Measurements from ENCODE around the gene THRA. TPM values are rescaled to one million over a fixed set of nuclear protein-coding genes. Genes with fewer than 3 reads are reported as not detected.

The THRA gene
- total and polyA plus RNA-seq, 9 of the 15 experiments (the other 6 are each of a cell fraction or from before 2014, with no cell fraction given) = 0.34 to 23.4 (median 12.7) TPM

DNA sequence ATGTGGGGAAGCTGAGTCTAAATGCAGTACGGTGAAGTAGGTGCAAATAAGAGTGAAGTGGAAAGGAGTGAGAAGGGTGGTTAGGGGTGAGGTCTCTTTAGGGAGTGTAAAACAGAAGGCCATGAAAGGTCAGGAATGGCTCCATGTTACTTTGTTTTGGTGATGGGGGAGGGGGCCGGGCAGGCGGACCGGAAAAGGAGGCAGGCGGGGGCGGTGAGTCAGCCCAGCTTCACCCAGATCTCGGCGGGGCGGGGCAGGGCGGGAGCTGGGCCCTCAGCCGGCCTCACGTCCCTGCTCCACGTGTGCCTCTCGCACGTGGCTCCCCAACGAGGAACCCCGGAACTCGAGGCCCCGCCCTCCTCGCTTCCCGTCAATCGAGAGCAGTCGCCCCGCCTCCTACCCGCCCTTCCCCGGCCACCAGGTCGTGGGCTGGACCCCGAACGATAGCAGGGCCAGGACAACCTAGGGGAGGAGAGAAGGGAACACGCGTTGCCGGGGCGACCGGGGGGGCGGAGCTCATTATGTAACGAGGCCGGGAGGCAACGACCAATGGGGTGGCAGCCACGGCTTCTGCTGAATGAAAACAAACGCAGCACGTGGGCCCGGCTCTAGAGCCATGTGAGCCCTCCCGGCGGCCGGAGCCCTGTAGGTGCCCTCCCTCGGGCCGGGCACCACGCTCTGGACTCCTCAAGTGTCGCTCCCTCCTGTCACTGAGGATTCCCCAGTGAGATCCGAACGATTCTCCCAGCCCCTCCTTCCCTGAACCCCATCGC, 36.3 kb downstream of the THRA start (continued):
- peak; percentile 99 for TF ChIP-seq MGA (IDR thresholded peaks at IDR 0.05)
- TF ChIP-seq RBM14 (IDR thresholded peaks at IDR 0.05; ENCODE audit: borderline replicate concordance, insufficient read depth, low read depth, low read length) = no peak
- no peak for TF ChIP-seq PATZ1 (CRISPR knock-in tag; IDR thresholded peaks at IDR 0.05; ENCODE audit: borderline replicate concordance)
- peak; percentile 68 for TF ChIP-seq NCOR1 (IDR thresholded peaks at IDR 0.05)
- TF ChIP-seq SPI1 (IDR thresholded peaks at IDR 0.05; ENCODE audit: borderline replicate concordance, low read depth, low read length) = peak; percentile 56; the same call in 1 of the 2 replicates
- no peak for TF ChIP-seq E4F1 (CRISPR knock-in tag; IDR thresholded peaks at IDR 0.05; ENCODE audit: borderline replicate concordance)
- peak; percentile 80; the same call in 1 of the 2 replicates for TF ChIP-seq FOXP1 (CRISPR knock-in tag; IDR thresholded peaks at IDR 0.05)
- TF ChIP-seq TOE1 (IDR thresholded peaks at IDR 0.05; ENCODE audit: borderline replicate concordance) = peak; percentile 47
- TF ChIP-seq TOE1 (CRISPR knock-in tag; IDR thresholded peaks at IDR 0.05; ENCODE audit: borderline replicate concordance, low read depth) = no peak
- peak; percentile 95 for TF ChIP-seq EGR1 (conservative IDR thresholded peaks at IDR 0.05)
- TF ChIP-seq POLR2A (conservative IDR thresholded peaks at IDR 0.05) = no peak; the same call in none of the 2 replicates

Measured in K562 (cell line).